Measurements from ENCODE around the gene OPRD1.
"Not testable (repeated sequence)": the region's sequence is repeated elsewhere in the genome, so short reads cannot be mapped to it uniquely, and the experiment has no call there.

OPRD1 gene

GRCh38 chr1:28803051-28803450, 8.9 kb upstream of the OPRD1 start:
- no peak for DNase-seq

- DNase-seq, result no peak
These were observed 8.3 kb upstream of the OPRD1 start for GRCh38 chr1:28803662-28804061.

GRCh38 chr1:28804071-28804470, 7.9 kb upstream of the OPRD1 start:
- no peak for DNase-seq

- no peak for DNase-seq
These were observed 4.9 kb upstream of the OPRD1 start for GRCh38 chr1:28807046-28807445.

- DNase-seq, result peak; percentile 41
These were observed 4.0 kb upstream of the OPRD1 start for GRCh38 chr1:28807986-28808385.

- DNase-seq, result no peak
These were observed 603 bp upstream of the OPRD1 start for GRCh38 chr1:28811369-28811765.

- DNase-seq, result no peak
These were observed 899 bp downstream of the OPRD1 start for GRCh38 chr1:28812669-28813468.

- no peak for DNase-seq
These were observed 2.0 kb downstream of the OPRD1 start for GRCh38 chr1:28813931-28814465.

GRCh38 chr1:28815533-28816185, 3.7 kb downstream of the OPRD1 start:
- DNase-seq, result peak; percentile 25

GRCh38 chr1:28817133-28817532, 5.2 kb downstream of the OPRD1 start:
- DNase-seq, result no peak

GRCh38 chr1:28819020-28819419, 7.0 kb downstream of the OPRD1 start:
- DNase-seq, result no peak

- DNase-seq, result no peak
These were observed 10.8 kb downstream of the OPRD1 start for GRCh38 chr1:28822799-28823198.

GRCh38 chr1:28824061-28824460, 12.1 kb downstream of the OPRD1 start:
- not testable (repeated sequence) for DNase-seq

- not testable (repeated sequence) for DNase-seq
These were observed 16.4 kb downstream of the OPRD1 start for GRCh38 chr1:28828227-28828858.

GRCh38 chr1:28830814-28831213, 18.8 kb downstream of the OPRD1 start:
- DNase-seq, result no peak

- no peak for DNase-seq
These were observed 21.0 kb downstream of the OPRD1 start for GRCh38 chr1:28832966-28833365.

- no peak for DNase-seq
These were observed 21.4 kb downstream of the OPRD1 start for GRCh38 chr1:28833381-28833780.

GRCh38 chr1:28835237-28835650, 23.3 kb downstream of the OPRD1 start:
- DNase-seq, result no peak

GRCh38 chr1:28836421-28836956, 24.5 kb downstream of the OPRD1 start:
- DNase-seq, result no peak

GRCh38 chr1:28840928-28841544, 29.1 kb downstream of the OPRD1 start:
- no peak for DNase-seq

- DNase-seq, result peak; percentile 20
These were observed 34.0 kb downstream of the OPRD1 start for GRCh38 chr1:28845786-28846543.

- DNase-seq, result not testable (repeated sequence)
These were observed 35.2 kb downstream of the OPRD1 start for GRCh38 chr1:28847207-28847606.
